GM19099 (cell line): ENCODE measurements around the gene RAMP3.

Experiments used
- POLR2A ChIP-seq: IDR thresholded peaks from 3 replicates; pipeline ENCODE4 v1.6.1; 2011; ENCODE audit warnings: low read depth; ENCODE audit not compliant: insufficient read length; ENCODE audit errors: extremely low read depth

The RAMP3 gene

GRCh38 chr7:45181286-45181960 is 23.8 kb downstream of the RAMP3 start:
- TF ChIP-seq POLR2A, result no peak

GRCh38 chr7:45181991-45182855 is 24.6 kb downstream of the RAMP3 start:
- TF ChIP-seq POLR2A, result no peak

- TF ChIP-seq POLR2A, result no peak
These were observed 25.5 kb downstream of the RAMP3 start for GRCh38 chr7:45182856-45183710.

GRCh38 chr7:45183711-45184210 is 26.2 kb downstream of the RAMP3 start:
- TF ChIP-seq POLR2A, result no peak

GRCh38 chr7:45184326-45185027 is 26.9 kb downstream of the RAMP3 start:
- no peak for TF ChIP-seq POLR2A

GRCh38 chr7:45185028-45185863 is 27.7 kb downstream of the RAMP3 start:
- no peak for TF ChIP-seq POLR2A

- TF ChIP-seq POLR2A, result no peak
These were observed 28.3 kb downstream of the RAMP3 start for GRCh38 chr7:45185864-45186250.

GRCh38 chr7:45186261-45186813 is 28.7 kb downstream of the RAMP3 start:
- no peak for TF ChIP-seq POLR2A

- TF ChIP-seq POLR2A, result no peak
These were observed 29.7 kb downstream of the RAMP3 start for GRCh38 chr7:45187089-45187945.

GRCh38 chr7:45187946-45188411 is 30.4 kb downstream of the RAMP3 start:
- TF ChIP-seq POLR2A, result no peak

- no peak for TF ChIP-seq POLR2A
These were observed 31.1 kb downstream of the RAMP3 start for GRCh38 chr7:45188736-45189135.
